Measurements from ENCODE around the gene CHP1.
"Not testable (repeated sequence)": the region's sequence is repeated elsewhere in the genome, so short reads cannot be mapped to it uniquely, and the experiment has no call there.

The CHP1 gene

GRCh38 chr15:41269887-41270286 is 38.8 kb downstream of the CHP1 start:
- TF ChIP-seq, protein P1, sequence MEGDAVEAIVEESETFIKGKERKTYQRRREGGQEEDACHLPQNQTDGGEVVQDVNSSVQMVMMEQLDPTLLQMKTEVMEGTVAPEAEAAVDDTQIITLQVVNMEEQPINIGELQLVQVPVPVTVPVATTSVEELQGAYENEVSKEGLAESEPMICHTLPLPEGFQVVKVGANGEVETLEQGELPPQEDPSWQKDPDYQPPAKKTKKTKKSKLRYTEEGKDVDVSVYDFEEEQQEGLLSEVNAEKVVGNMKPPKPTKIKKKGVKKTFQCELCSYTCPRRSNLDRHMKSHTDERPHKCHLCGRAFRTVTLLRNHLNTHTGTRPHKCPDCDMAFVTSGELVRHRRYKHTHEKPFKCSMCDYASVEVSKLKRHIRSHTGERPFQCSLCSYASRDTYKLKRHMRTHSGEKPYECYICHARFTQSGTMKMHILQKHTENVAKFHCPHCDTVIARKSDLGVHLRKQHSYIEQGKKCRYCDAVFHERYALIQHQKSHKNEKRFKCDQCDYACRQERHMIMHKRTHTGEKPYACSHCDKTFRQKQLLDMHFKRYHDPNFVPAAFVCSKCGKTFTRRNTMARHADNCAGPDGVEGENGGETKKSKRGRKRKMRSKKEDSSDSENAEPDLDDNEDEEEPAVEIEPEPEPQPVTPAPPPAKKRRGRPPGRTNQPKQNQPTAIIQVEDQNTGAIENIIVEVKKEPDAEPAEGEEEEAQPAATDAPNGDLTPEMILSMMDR (conservative IDR thresholded peaks at IDR 0.05; ENCODE audit: low read depth, low read length) = no peak
- no peak for DNase-seq (ENCODE audit: low read depth)
- no peak overlapping the region for H3K4me3 ChIP-seq (ENCODE audit: low read depth, low read length)

DNA sequence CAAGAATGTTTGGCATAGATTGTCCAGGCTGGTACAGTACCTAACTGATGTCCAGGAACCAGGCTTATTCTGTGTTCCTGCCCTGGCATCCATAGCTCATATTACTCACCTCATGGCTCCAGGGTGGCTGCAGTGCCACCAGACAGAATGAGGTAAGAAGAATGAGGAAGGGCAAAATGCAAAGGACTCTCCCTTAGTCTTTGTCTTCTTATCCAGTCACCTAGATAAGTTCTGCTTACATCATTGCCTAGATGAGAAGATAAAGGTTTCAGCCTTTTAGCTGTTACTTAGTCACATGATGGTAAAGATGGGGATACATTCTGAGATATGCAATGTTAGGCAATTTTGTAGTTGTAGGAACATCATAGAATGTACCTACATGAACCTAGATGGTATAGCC is 45.8 kb downstream of the CHP1 start:
- TF ChIP-seq, protein P1 (conservative IDR thresholded peaks at IDR 0.05; ENCODE audit: low read depth, low read length) = no peak
- H3K4me3 ChIP-seq (ENCODE audit: low read depth, low read length) = no peak overlapping the region
- DNase-seq (ENCODE audit: low read depth) = no peak

GRCh38 chr15:41278319-41278718 is 47.3 kb downstream of the CHP1 start:
- TF ChIP-seq, protein P1 (conservative IDR thresholded peaks at IDR 0.05; ENCODE audit: low read depth, low read length) = no peak
- DNase-seq (ENCODE audit: low read depth) = no peak
- H3K4me3 ChIP-seq (ENCODE audit: low read depth, low read length) = no peak overlapping the region

DNA sequence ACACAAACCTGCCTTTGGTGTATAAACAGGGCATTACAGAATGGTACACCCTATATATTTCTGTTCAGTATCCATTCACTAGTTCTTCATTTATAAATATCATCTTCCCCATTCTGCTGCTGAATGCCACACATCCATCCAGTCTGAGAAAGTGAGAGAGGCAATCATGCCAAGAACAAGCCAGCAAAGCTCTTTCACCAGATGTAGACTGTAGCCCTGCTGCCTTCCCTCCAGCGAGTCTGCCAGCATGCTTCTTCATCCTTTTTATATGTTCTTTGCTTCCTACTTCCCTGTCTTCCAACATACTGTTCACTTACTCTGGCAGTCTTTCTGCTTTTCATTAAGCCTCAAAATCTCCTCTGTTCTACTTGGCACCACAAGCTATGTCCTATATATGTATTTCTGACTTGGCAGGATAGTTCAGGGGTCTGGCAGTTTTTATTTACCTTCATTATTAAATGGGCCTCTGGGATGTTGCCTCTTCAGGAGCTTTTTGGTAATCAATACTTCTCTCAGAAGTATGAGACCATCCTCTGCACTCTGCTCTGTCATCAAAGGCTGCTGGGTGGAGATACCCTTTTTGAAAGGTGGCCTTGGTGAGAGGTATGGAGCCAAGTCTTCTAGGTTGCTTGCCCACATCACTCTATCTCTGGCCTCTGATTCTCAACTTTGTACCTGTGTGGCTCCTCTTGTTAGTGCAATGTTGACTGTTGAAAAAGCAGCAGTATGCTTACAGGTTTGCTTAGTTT is 48.6 kb downstream of the CHP1 start:
- no peak for DNase-seq (ENCODE audit: low read depth)
- TF ChIP-seq, protein P1 (conservative IDR thresholded peaks at IDR 0.05; ENCODE audit: low read depth, low read length) = no peak
- no peak overlapping the region for H3K4me3 ChIP-seq (ENCODE audit: low read depth, low read length)

DNA sequence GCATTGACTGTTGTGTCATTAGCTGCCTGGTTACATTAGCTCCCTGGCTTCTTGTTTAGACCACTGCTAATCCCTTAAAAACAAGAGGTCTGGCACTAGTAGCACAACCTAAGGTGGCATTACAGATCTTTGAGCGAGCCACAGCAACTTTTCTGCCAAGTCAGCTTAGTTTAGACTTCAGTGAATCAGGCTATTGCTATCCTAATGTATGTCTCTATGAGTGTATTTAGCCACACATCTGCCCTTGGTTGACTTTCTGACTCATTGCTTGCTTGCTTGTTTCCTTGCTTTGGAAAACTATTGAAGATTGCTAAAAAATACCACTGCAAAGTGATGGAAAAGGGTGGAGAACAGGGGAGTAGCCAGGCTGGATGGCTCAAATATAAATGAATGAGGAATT is 50.2 kb downstream of the CHP1 start:
- DNase-seq (ENCODE audit: low read depth) = peak; percentile 91
- TF ChIP-seq, protein P1 (conservative IDR thresholded peaks at IDR 0.05; ENCODE audit: low read depth, low read length) = no peak
- no peak overlapping the region for H3K4me3 ChIP-seq (ENCODE audit: low read depth, low read length)

- not testable (repeated sequence) for DNase-seq (ENCODE audit: low read depth); H3K4me3 ChIP-seq (ENCODE audit: low read depth, low read length)
These were observed 51.4 kb downstream of the CHP1 start for GRCh38 chr15:41282436-41282835.

- DNase-seq (ENCODE audit: low read depth) = not testable (repeated sequence)
- H3K4me3 ChIP-seq (ENCODE audit: low read depth, low read length) = peak overlapping the region; percentile 46
These were observed 52.0 kb downstream of the CHP1 start for GRCh38 chr15:41282980-41283652.
